CD4-positive, CD25-positive, alpha-beta regulatory T cell (primary cell): ENCODE data around the gene DQX1. TPM values are rescaled to one million over a fixed set of nuclear protein-coding genes. Genes with fewer than 3 reads are reported as not detected.

ENCODE experiments used
- ATAC-seq, 2 donors: fragments of 150-1000 bp; cut with Tn5 transposase; one replicate each; pipeline ENCODE4 v1.10.0; 2021; ENCODE audit warnings: low read depth in 2 of 2, moderate number of reproducible peaks in 2 of 2, moderate library complexity in 1 of 2
- DNase-seq, 3 donors: peaks; one replicate each; pipeline versions ENCODE4 v3.0.0 to v3.0.0-alpha.2; 2012 to 2022; ENCODE audit warnings: mixed read lengths in 1 of 3
- H3K27ac ChIP-seq: one replicate; pipeline ENCODE4 v1.7.0; 2013; ENCODE audit warnings: mild to moderate bottlenecking, low read length; ENCODE audit not compliant: insufficient read depth, poor library complexity, severe bottlenecking
- H3K27me3 ChIP-seq: one replicate; pipeline ENCODE4 v1.7.0; 2013; ENCODE audit warnings: low read length; ENCODE audit not compliant: control insufficient read depth, insufficient read depth
- H3K36me3 ChIP-seq: one replicate; pipeline ENCODE4 v1.7.0; 2013; ENCODE audit warnings: mild to moderate bottlenecking, low read length, moderate library complexity; ENCODE audit not compliant: control insufficient read depth, insufficient read depth
- H3K4me1 ChIP-seq: 2 replicates; pipeline ENCODE4 v1.7.0; 2013; ENCODE audit warnings: mild to moderate bottlenecking, low read length; ENCODE audit not compliant: insufficient read depth, control insufficient read depth, poor library complexity, severe bottlenecking
- H3K4me3 ChIP-seq: one replicate; pipeline ENCODE4 v1.7.0; 2013; ENCODE audit warnings: low read depth, mild to moderate bottlenecking, low read length, moderate library complexity
- H3K9me3 ChIP-seq, 2 experiments: 1 replicate in 1 of 2; 2 replicates in 1 of 2; pipeline ENCODE4 v1.7.0; 2013; ENCODE audit warnings: low read length in 2 of 2, mild to moderate bottlenecking in 1 of 2, moderate library complexity in 1 of 2; ENCODE audit not compliant: control insufficient read depth in 2 of 2
- H3K27ac Mint-ChIP-seq, 3 donors: one replicate each; pipeline ENCODE4 v1.8.0; 2020 to 2022; ENCODE audit warnings: mild to moderate bottlenecking in 3 of 3, mixed read lengths in 3 of 3, moderate library complexity in 2 of 3
- H3K27me3 Mint-ChIP-seq: one replicate; pipeline ENCODE4 v1.8.0; 2022; ENCODE audit warnings: mild to moderate bottlenecking, mixed read lengths
- H3K36me3 Mint-ChIP-seq: one replicate; pipeline ENCODE4 v1.8.0; 2020; ENCODE audit warnings: mixed read lengths
- H3K4me1 Mint-ChIP-seq, 4 donors: one replicate each; pipeline ENCODE4 v1.8.0; 2020 to 2022; ENCODE audit warnings: mixed read lengths in 4 of 4, mild to moderate bottlenecking in 1 of 4
- H3K4me3 Mint-ChIP-seq, 4 donors: one replicate each; pipeline ENCODE4 v1.8.0; 2020 to 2022; ENCODE audit warnings: mild to moderate bottlenecking in 4 of 4, mixed read lengths in 4 of 4, moderate library complexity in 3 of 4
- H3K9me3 Mint-ChIP-seq, 7 donors: one replicate each; pipeline ENCODE4 v1.8.0; 2020 to 2022; ENCODE audit warnings: mixed read lengths in 7 of 7, mild to moderate bottlenecking in 3 of 7, moderate library complexity in 2 of 7
- polyA plus RNA-seq, 4 donors: library from polyadenylated mRNA; unstranded; fragments of 300-500 nt; fragmentation: Illumina TruSeq; gene quantifications; one replicate each; pipeline ENCODE4 v1.2.3, GENCODE V29; 2021
- total RNA-seq: library from RNA; stranded (reverse); gene quantifications from one replicate; pipeline ENCODE4 v1.2.3, GENCODE V29; 2022

DQX1 gene
- total and polyA plus RNA-seq, 5 donors from 2014 or later = 0.15 TPM; not detected in 4

DNA sequence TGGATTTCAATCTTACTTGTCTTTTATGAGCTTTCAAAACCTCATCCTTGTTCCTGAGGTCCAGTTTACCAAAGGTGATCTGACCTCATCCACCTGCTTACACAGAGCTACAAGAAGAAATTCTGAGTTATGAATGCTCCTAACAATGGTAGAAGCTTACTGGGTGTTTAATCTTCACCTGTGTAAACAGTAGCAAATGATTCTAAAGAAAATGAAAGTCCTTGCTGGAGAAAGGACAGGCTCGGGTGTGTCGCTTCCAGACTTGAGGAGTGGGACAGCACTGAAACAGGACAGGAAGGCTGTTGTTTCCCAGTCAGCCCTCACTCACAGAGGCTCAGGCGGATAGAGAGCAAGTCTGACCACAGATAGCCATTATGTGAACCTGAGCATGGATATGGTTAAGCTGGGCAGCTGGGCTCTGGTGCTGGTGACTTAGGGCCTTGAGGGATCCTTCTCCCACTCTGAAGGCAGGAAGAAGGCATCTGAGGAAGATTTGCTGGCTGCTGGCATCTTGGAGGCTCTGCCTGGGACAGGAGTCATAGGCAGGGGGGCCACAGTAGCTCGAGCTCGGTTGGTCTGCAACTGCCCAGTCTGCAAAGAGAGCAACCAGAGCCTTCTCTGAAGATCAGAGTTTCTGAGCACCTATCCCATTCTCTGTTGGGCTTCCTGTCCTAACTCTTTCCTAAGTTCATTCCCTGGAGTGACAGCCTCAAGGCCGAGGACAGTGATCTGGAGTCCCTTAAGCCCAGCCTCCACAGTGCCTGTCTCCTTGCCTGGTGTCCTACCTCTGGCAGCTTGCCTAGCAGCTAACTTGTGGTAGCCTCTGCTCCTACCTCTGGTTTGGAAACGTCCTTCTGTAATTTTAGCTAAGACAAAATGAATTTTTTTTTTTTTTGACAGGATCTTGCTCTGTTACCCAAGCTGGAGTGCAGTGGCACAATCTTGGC is 32.5 kb upstream of the DQX1 start:
- ATAC-seq = no peak
- peak overlapping the region in 2 of 4 donors; percentile 32 to 78 for H3K4me3 Mint-ChIP-seq

DNA sequence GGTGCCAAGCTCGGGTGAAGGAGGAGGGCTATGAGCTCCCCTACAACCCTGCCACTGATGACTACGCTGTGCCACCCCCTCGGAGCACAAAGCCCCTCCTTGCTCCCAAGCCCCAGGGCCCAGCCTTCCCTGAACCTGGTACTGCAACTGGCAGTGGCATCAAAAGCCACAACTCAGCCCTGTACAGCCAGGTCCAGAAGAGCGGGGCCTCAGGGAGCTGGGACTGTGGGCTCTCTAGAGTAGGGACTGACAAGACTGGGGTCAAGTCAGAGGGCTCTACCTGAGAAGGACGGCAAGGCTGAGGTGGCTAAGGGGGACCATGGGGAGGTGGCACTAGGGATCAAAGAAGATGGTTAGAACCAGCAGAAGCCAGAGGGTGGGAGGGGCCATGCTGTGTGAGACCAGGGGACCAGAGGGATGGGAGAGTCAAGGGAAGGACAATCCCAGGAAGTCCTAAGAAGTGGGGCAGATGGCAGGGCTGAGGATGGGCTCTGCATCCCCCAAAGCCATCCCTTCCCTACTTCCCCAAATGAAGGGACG is 30.9 kb upstream of the DQX1 start:
- peak overlapping the region; percentile 52 to 96 (median 79) for H3K4me3 Mint-ChIP-seq
- Histone ChIP-seq H3K36me3 (peaks cover 6% of the 10 kb centered on the region), H3K27me3 (peaks cover 1% of the 10 kb centered on the region), H3K4me3 (no peak overlapping the region), H3K27ac (no peak overlapping the region), H3K9me3 (no peaks in the 10 kb centered on the region), H3K4me1 (peaks cover 29% of the 10 kb centered on the region)
- peaks cover 3% of the 10 kb centered on the region for H3K36me3 Mint-ChIP-seq
- H3K4me1 Mint-ChIP-seq = peaks cover 0 to 30% (median 11%) of the 10 kb centered on the region in 4 donors
- H3K27me3 Mint-ChIP-seq = peaks cover 9% of the 10 kb centered on the region
- no peaks in the 10 kb centered on the region for H3K9me3 Mint-ChIP-seq
- DNase-seq (no peak), ATAC-seq (no peak)
- no peak overlapping the region for H3K27ac Mint-ChIP-seq

More for the DNA sequence above, 32.5 kb upstream of the DQX1 start:
- Histone ChIP-seq H3K9me3 (no peaks in the 10 kb centered on the region), H3K4me1 (peaks cover 29% of the 10 kb centered on the region), H3K27ac (no peak overlapping the region), H3K36me3 (peaks cover 6% of the 10 kb centered on the region), H3K27me3 (no peaks in the 10 kb centered on the region), H3K4me3 (no peak overlapping the region)
- Mint-ChIP-seq H3K27me3 (no peaks in the 10 kb centered on the region), H3K9me3 (no peaks in the 10 kb centered on the region), H3K36me3 (peaks cover 5% of the 10 kb centered on the region), H3K4me1 (peaks cover 0 to 24% (median 8%) of the 10 kb centered on the region in 4 donors), H3K27ac (no peak overlapping the region)
- DNase-seq = no peak

DNA sequence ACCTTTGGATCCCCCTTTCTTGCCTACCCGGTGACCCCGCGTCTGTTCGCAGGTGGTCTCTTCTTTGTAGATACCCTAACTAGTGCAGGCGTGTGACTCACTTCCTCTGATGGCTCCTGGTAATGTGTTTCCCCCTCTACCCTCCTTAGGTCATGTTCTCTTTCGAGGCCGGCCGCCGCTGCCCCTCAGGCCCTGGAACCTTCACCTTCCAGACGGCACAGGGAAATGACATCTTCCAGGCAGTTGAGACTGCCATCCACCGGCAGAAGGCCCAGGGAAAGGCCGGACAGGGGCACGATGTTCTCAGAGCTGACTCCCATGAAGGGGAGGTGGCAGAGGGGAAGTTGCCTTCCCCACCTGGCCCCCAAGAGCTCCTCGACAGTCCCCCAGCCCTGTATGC is 30.1 kb upstream of the DQX1 start:
- Histone ChIP-seq H3K27ac (no peak overlapping the region), H3K27me3 (peaks cover 1% of the 10 kb centered on the region), H3K4me3 (no peak overlapping the region), H3K36me3 (peaks cover 6% of the 10 kb centered on the region), H3K4me1 (peaks cover 29% of the 10 kb centered on the region), H3K9me3 (no peaks in the 10 kb centered on the region)
- peaks cover 0 to 30% (median 11%) of the 10 kb centered on the region in 4 donors for H3K4me1 Mint-ChIP-seq
- peaks cover 0 to 3% (median 0%) of the 10 kb centered on the region in 7 donors for H3K9me3 Mint-ChIP-seq
- ATAC-seq = no peak
- no peaks in the 10 kb centered on the region for H3K36me3 Mint-ChIP-seq
- peak overlapping the region in 2 of 3 donors; percentile 51 to 90 for H3K27ac Mint-ChIP-seq
- no peak for DNase-seq
- H3K4me3 Mint-ChIP-seq = peak overlapping the region; percentile 95 to 96 (median 96)
- peaks cover 16% of the 10 kb centered on the region for H3K27me3 Mint-ChIP-seq

- Histone ChIP-seq H3K27ac (peak overlapping the region; percentile 70), H3K4me3 (peak overlapping the region; percentile 37), H3K36me3 (peaks cover 6% of the 10 kb centered on the region), H3K9me3 (no peaks in the 10 kb centered on the region), H3K27me3 (peaks cover 1% of the 10 kb centered on the region), H3K4me1 (peaks cover 29% of the 10 kb centered on the region)
- Mint-ChIP-seq H3K36me3 (no peaks in the 10 kb centered on the region), H3K4me1 (peaks cover 0 to 30% (median 11%) of the 10 kb centered on the region in 4 donors), H3K4me3 (peak overlapping the region; percentile 95 to 96 (median 96)), H3K27ac (peak overlapping the region; percentile 60 to 90 (median 89)), H3K27me3 (peaks cover 21% of the 10 kb centered on the region), H3K9me3 (peaks cover 0 to 3% (median 0%) of the 10 kb centered on the region in 7 donors)
- DNase-seq = no peak
- ATAC-seq = no peak
These were observed 29.6 kb upstream of the DQX1 start for GRCh38 chr2:74555610-74556103.

DNA sequence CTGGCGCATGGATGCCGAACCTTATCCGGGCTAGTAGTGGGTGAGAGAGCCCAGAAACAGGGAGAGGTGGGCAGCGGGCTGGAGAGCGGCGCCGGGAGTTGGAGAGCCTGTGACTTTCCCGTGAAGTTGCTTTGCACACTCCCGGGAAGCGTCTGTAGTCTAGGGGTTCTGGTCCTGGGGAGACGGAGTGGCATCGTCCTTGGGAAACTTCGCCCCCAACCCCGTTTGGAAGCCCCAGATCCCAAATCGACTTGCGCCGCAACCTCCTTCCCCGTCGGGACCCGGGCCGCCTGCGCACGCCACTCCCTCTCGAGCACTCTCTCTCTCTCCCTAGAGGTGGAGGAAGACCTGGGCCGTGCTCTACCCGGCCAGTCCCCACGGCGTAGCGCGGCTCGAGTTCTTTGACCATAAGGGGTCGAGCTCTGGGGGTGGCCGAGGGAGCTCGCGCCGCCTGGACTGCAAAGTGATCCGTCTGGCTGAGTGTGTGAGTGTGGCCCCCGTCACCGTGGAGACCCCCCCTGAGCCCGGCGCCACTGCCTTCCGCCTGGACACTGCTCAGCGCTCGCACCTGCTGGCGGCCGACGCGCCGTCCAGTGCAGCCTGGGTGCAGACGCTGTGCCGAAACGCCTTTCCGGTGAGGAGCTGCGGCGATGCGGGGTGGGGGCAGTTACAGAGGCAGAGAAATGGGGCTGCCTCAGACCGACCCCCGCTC is 28.9 kb upstream of the DQX1 start:
- Mint-ChIP-seq H3K27me3 (peaks cover 28% of the 10 kb centered on the region), H3K27ac (peak overlapping the region in 2 of 3 donors; percentile 89 to 90), H3K36me3 (no peaks in the 10 kb centered on the region), H3K4me1 (peaks cover 0 to 30% (median 9%) of the 10 kb centered on the region in 4 donors), H3K4me3 (peak overlapping the region; percentile 95 to 96 (median 96)), H3K9me3 (peaks cover 0 to 3% (median 0%) of the 10 kb centered on the region in 7 donors)
- Histone ChIP-seq H3K27me3 (peaks cover 6% of the 10 kb centered on the region), H3K27ac (peak overlapping the region; percentile 70), H3K9me3 (no peaks in the 10 kb centered on the region), H3K4me3 (peak overlapping the region; percentile 82), H3K4me1 (peaks cover 29% of the 10 kb centered on the region), H3K36me3 (peaks cover 6% of the 10 kb centered on the region)
- peak; percentile 35 to 43 for ATAC-seq
- DNase-seq = peak in 2 of 3 donors; percentile 43 to 58

GRCh38 chr2:74553892-74554819 is 28.1 kb upstream of the DQX1 start, which contains the start of the genes DOK1 and LOXL3:
TSS of gene DOK1 (plus strand) at chr2:74554720. CDS start at chr2:74554755, 35 bp downstream.
TSS of gene LOXL3 (minus strand) at chr2:74553942. CDS start at chr2:74552634, 1,308 bp downstream.
- DNase-seq = peak; percentile 80 to 81 (median 80)

More at GRCh38 chr2:74553892-74554819, 28.1 kb upstream of the DQX1 start, which contains the start of the genes DOK1 and LOXL3:
- Histone ChIP-seq H3K27me3 (peaks cover 11% of the 10 kb centered on the region), H3K27ac (peak within 1 kb of the TSS; percentile 70), H3K9me3 (no peaks in the 10 kb centered on the region), H3K4me3 (peak within 1 kb of the TSS; percentile 82), H3K4me1 (peaks cover 34% of the 10 kb centered on the region), H3K36me3 (peaks cover 6% of the 10 kb centered on the region)
- Mint-ChIP-seq H3K4me3 (peak within 1 kb of the TSS; percentile 95 to 96 (median 96)), H3K4me1 (peaks cover 0 to 35% (median 9%) of the 10 kb centered on the region in 4 donors), H3K27ac (peak within 1 kb of the TSS; percentile 89 to 91 (median 90)), H3K27me3 (peaks cover 36% of the 10 kb centered on the region), H3K36me3 (no peaks in the 10 kb centered on the region), H3K9me3 (peaks cover 0 to 3% (median 0%) of the 10 kb centered on the region in 7 donors)
- ATAC-seq = peak; percentile 74 to 76
